ENCODE measurements around the gene SBK2. TPM values are rescaled to one million over a fixed set of nuclear protein-coding genes. Genes with fewer than 3 reads are reported as not detected.
A peak's percentile ranks its signal among the peaks of the same experiment; 100 is the strongest.

Gene SBK2
- total RNA-seq, 2 experiments from 2014 or later = not detected

- H3K36me3 Mint-ChIP-seq (ENCODE audit: low read depth) = peaks cover 2% of the 10 kb centered on the region
- ChIA-PET POLR2A (interaction anchor here (0.8 to 3.5 kb wide), 7 partner anchors 8 to 230 kb away, joined by 3 to 29 read pairs (median 4); partner anchors contain the start of genes ISOC2, KMT5C and ZNF628), CTCF (interaction anchor here (1.0 to 1.8 kb wide), 2 partner anchors 17 to 19 kb away, joined by 3 to 6 read pairs; no protein-coding TSS in a partner anchor)
- Histone ChIP-seq H3K27ac (ENCODE audit: low read depth in 1 of 2, low read length in 2 of 2) (peak within 1 kb of the TSS; percentile 21 to 61), H3K27me3 (ENCODE audit: control insufficient read depth in 1 of 2, insufficient read depth in 2 of 2, low read length in 2 of 2) (peaks cover 0 to 2% of the 10 kb centered on the region in 2 experiments), H3K4me3 (ENCODE audit: low read length) (peak within 1 kb of the TSS; percentile 58), H3K9me3 (ENCODE audit: control insufficient read depth in 1 of 2, insufficient read depth in 1 of 2, low read length in 2 of 2) (no peaks in the 10 kb centered on the region), H3K4me1 (ENCODE audit: insufficient read depth, low read length) (peaks cover 27% of the 10 kb centered on the region), H3K36me3 (ENCODE audit: insufficient read depth, low read length) (peaks cover 8% of the 10 kb centered on the region)
- peak within 1 kb of the TSS; percentile 82 for H3K4me3 Mint-ChIP-seq
- ATAC-seq (ENCODE audit: poor library complexity) (peak; percentile 65), DNase-seq (peak; percentile 20 to 82 (median 50))
- H3K9me3 Mint-ChIP-seq = no peaks in the 10 kb centered on the region
- H3K27me3 Mint-ChIP-seq = no peaks in the 10 kb centered on the region
- intact Hi-C loops (cut with DNase I, micrococcal nuclease) = no loop called here
- peak within 1 kb of the TSS; percentile 76 for H3K27ac Mint-ChIP-seq
- peaks cover 13% of the 10 kb centered on the region for H3K4me1 Mint-ChIP-seq (ENCODE audit: low read depth)
- no peak for TF ChIP-seq CTCF (IDR thresholded peaks at IDR 0.05)
Measured at GRCh38 chr19:55484593-55485438, 52.1 kb downstream of the SBK2 start, which contains the start of gene NAT14. Gene NAT14 (plus strand): TSS chr19:55485188. CDS start chr19:55485709, 521 bp downstream.

DNA sequence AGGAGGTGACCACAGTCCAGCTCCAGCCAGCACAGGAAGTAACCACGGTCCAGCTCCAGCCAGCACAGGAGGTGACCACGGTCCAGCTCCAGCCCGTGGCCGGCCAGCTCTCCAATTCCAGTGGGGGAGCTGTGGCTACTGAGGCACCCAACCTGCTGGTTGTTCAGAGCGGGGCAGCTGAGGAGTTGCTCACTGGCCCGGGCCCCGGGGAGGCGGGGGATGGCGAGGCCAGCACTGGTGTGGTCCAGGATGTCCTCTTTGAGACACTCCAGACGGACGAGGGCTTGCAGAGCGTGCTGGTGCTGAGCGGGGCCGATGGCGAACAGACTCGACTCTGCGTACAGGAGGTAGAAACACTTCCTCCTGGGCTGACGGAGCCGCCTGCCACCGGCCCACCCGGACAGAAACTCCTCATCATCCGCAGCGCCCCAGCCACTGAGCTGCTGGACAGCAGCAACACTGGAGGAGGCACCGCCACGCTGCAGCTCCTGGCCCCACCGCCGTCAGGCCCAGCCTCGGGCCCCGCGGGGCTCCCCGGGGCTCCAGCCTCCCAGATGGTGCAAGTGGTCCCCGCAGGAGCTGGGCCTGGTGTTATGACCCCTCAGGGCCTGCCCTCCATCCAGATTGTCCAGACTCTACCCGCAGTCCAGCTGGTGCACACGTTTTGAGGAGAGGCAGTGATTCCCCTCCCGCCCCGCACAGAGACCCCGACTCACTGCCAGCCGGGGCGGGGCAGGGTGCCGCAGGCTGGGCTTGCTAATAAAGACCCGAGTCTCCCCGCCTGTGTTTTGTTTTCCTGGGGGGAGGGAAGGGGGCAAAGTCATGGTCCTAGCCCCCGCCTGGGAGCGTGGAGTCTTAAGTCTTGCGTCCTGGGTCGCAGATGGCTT is 53.0 kb downstream of the SBK2 start:
- Mint-ChIP-seq H3K9me3 (no peaks in the 10 kb centered on the region), H3K4me1 (ENCODE audit: low read depth) (peaks cover 20% of the 10 kb centered on the region), H3K36me3 (ENCODE audit: low read depth) (peaks cover 6% of the 10 kb centered on the region), H3K27me3 (no peaks in the 10 kb centered on the region), H3K27ac (no peak overlapping the region), H3K4me3 (peak overlapping the region; percentile 4)
- TF ChIP-seq CTCF (IDR thresholded peaks at IDR 0.05) = no peak
- Histone ChIP-seq H3K4me3 (ENCODE audit: low read length) (peak overlapping the region; percentile 58), H3K27ac (ENCODE audit: low read depth in 1 of 2, low read length in 2 of 2) (no peak overlapping the region), H3K9me3 (ENCODE audit: control insufficient read depth in 1 of 2, insufficient read depth in 1 of 2, low read length in 2 of 2) (no peaks in the 10 kb centered on the region), H3K4me1 (ENCODE audit: insufficient read depth, low read length) (peaks cover 27% of the 10 kb centered on the region), H3K27me3 (ENCODE audit: control insufficient read depth in 1 of 2, insufficient read depth in 2 of 2, low read length in 2 of 2) (peaks cover 0 to 2% of the 10 kb centered on the region in 2 experiments), H3K36me3 (ENCODE audit: insufficient read depth, low read length) (peaks cover 8% of the 10 kb centered on the region)
- ChIA-PET POLR2A (interaction anchor here (0.9 to 3.5 kb wide), 4 partner anchors 7 to 145 kb away, joined by 4 to 29 read pairs (median 4); partner anchors contain the start of genes KMT5C and ZNF628), CTCF (interaction anchor here (1.0 to 1.8 kb wide), 2 partner anchors 16 to 20 kb away, joined by 3 to 6 read pairs; no protein-coding TSS in a partner anchor)
- ATAC-seq (ENCODE audit: poor library complexity) = no peak
- no peak for DNase-seq
- intact Hi-C loops (cut with DNase I, micrococcal nuclease) = no loop called here

Data from CD4-positive, alpha-beta T cell (primary cell).